ENCODE data around the gene SARM1. TPM values are rescaled to one million over a fixed set of nuclear protein-coding genes. Genes with fewer than 3 reads are reported as not detected.

The SARM1 gene
- total and polyA plus RNA-seq, 2 of the 8 experiments (the other 6 are each of a cell fraction or from before 2014, with no cell fraction given), result 5.8 to 9.2 TPM

DNA sequence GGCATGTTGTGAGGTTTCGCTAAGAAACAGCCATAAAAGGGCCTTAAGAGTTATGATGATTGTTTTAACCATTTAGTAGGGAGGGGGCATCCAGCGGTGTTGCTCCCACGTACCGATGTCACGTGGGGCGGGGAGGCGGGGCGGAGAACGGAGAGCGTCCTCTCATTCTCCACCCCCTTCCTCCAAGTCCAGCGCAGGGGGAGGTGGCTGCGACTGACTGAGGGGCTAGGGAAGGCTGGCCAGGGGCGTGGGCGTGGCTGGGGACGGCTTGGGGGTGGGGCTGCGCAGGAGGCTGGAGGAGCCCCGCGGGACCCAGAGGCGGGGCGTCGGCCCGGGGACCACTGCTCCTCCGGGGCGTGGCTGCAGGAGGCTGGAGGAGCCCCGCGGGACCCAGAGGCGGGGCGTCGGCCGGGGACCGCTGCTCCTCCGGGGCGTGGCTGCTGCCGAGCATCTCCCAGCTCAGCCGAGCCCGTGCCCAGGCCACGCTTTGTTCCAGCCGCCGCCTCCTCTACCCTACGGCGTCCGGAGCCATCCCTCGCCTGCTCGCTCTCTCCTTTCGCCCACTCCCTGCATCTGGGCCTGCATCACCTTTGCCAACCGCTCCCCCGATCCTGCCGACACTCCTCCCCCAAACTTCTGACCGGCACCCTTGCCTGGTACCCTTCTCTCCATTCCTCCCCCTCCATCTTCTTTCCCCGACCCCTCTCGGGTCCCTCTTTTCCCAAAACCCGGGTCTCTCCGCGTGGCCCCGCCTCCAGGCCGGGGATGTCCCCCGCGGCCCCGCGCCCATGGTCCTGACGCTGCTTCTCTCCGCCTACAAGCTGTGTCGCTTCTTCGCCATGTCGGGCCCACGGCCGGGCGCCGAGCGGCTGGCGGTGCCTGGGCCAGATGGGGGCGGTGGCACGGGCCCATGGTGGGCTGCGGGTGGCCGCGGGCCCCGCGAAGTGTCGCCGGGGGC, at the start of gene SARM1 (continued):
- TF ChIP-seq, protein P1, sequence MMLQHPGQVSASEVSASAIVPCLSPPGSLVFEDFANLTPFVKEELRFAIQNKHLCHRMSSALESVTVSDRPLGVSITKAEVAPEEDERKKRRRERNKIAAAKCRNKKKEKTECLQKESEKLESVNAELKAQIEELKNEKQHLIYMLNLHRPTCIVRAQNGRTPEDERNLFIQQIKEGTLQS (IDR thresholded peaks at IDR 0.05; ENCODE audit: insufficient read depth, low read depth, low read length), result peak; percentile 66; the same call in 1 of the 2 replicates
- TF ChIP-seq ASH2L (IDR thresholded peaks at IDR 0.05; ENCODE audit: low read length) (no peak), NRF1 (IDR thresholded peaks at IDR 0.05; ENCODE audit: low read depth, low read length) (peak; percentile 32; the same call in 1 of the 2 replicates), JUN (IDR thresholded peaks at IDR 0.05; ENCODE audit: low read depth, low read length) (no peak), HDAC2 (IDR thresholded peaks at IDR 0.05; ENCODE audit: borderline replicate concordance in 1 of 2, low read depth in 2 of 2, low read length in 2 of 2) (peak in 1 of 2 experiments; percentile 37; a peak in 1 of 4 replicates), SAP30 (IDR thresholded peaks at IDR 0.05; ENCODE audit: insufficient read depth, insufficient replicate concordance, low read length) (no peak), CREB1 (IDR thresholded peaks at IDR 0.05) (peak; percentile 26; the same call in 1 of the 2 replicates), NANOG (IDR thresholded peaks at IDR 0.05; ENCODE audit: insufficient read depth, low read depth, low read length, poor library complexity, severe bottlenecking) (no peak), SUZ12 (IDR thresholded peaks at IDR 0.05; ENCODE audit: low read length) (no peak), USF2 (IDR thresholded peaks at IDR 0.05; ENCODE audit: low read length) (peak; percentile 91), TAF1 (IDR thresholded peaks at IDR 0.05; ENCODE audit: low read depth, low read length) (peak; percentile 27; the same call in 1 of the 2 replicates), KDM4A (IDR thresholded peaks at IDR 0.05; ENCODE audit: low read depth, low read length, severe bottlenecking) (peak; percentile 49), GTF2F1 (IDR thresholded peaks at IDR 0.05; ENCODE audit: borderline replicate concordance, low read depth, low read length) (no peak), KDM5A (IDR thresholded peaks at IDR 0.05; ENCODE audit: low read length) (no peak)

Data from H1 (cell line).